Skin of body (tissue), 2 donors: ENCODE data around the gene FAM89B. TPM values are rescaled to one million over a fixed set of nuclear protein-coding genes. Genes with fewer than 3 reads are reported as not detected.

Source experiments
- DNase-seq: peaks from one replicate; lab custom pipeline; 2025; lab: John Stamatoyannopoulos, UW
- total RNA-seq: library from RNA; depleted of rRNA; stranded (reverse); fragments of >200 nt; gene quantifications from one replicate; pipeline ENCODE4 v1.2.3, GENCODE V29; 2014

The FAM89B gene
- total RNA-seq, 1 donor from 2014 or later: 9.8 TPM

DNA sequence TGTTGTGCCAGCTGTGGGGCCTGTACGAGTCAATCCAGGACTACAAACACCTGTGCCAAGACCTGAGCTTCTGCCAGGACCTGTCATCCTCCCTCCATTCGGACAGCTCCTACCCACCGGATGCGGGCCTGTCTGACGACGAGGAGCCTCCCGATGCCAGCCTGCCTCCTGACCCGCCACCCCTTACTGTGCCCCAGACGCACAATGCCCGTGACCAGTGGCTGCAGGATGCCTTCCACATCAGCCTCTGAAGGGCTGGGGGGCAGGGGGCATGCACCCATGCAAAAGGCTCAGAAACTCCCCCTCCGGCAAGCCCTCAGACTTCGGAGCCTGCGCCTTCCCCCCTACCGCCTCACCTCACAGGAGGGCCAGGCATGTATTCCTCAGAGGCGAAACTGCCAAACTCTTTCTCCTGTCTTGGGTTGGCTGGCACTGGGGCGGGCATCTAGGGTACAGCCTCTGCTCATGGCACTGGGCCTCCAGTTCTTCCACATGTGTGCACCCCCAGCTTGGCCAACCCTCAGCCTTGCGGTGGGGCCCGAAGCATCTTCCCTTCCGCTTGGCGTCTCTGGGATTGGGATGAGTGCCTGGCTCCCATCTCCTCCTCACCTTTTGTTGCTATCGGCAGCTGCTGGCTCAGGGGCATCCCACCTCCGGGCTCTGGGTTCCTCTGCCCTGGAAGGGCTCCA lies 1.2 kb downstream of the FAM89B start:
- DNase-seq: no peak

DNA sequence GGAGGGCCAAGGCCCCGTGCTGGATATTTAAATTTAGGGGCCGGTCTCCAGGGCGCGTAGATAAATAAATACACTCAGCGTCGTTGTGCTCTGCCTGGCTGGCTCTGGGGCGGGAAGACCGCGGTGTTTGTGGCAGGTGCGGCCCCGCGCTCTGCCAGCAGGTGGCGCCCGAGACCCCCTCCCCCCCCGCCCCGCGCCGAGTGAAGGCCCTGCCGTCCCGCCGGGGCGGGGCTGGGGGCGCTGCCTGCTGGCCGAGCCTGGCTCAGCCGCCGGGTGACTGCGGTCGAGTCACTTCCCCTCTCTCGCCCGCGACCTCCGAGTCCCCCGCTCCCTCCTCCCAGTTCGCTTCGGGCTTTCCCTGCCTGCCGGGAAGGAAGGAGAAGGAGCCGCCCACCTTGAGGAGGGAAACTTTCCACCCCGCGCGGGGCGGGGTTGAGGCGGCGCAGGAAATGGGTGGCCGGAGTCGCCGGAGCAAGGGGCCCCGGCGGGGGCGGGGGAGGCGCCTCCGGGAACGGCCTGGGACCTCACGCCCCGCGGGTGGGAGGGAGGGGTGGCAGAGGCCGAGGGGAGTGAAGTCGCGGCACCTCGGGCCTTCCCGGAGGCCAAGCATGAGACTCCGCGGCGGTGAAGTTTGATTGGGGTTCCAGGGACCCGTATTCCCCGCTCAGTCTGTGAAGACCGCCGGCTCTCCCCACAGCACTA lies 1.9 kb downstream of the FAM89B start:
- peak; percentile 87 for DNase-seq

DNA sequence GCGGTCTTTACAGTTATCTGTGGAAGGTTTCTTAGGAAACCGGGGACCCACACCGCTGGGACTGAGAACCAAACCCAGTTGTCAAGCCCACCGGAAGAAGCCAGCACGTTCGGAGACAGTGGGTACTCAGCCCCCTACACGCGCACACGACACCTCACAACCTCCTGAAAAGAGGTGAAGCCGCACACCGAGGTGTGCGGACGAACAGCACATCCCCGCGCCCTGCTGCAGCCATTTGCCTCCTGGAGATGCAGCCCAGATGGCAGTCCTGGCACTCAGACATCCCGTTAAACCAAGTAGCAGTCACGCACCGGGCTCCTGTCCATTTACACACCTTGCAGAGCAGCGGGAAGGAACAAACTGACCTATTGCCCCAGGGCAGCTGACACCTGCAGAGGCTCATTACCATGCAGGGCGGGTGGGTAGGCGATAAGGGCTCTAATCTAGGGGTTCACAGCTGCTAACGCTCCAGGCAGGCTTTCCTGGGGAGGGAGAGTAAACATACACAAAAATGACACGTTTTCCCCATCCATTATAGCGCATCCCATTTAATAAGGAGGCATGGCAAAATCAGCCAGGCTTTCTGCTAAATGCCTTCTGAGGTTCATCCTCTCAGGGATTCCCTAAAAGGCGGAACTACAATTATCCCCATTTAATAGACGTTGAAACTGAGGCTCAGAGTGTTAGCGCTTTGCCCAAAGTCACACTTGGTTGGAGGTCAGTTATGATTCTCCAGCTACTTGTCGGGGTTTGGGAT lies 2.7 kb downstream of the FAM89B start:
- no peak for DNase-seq

DNA sequence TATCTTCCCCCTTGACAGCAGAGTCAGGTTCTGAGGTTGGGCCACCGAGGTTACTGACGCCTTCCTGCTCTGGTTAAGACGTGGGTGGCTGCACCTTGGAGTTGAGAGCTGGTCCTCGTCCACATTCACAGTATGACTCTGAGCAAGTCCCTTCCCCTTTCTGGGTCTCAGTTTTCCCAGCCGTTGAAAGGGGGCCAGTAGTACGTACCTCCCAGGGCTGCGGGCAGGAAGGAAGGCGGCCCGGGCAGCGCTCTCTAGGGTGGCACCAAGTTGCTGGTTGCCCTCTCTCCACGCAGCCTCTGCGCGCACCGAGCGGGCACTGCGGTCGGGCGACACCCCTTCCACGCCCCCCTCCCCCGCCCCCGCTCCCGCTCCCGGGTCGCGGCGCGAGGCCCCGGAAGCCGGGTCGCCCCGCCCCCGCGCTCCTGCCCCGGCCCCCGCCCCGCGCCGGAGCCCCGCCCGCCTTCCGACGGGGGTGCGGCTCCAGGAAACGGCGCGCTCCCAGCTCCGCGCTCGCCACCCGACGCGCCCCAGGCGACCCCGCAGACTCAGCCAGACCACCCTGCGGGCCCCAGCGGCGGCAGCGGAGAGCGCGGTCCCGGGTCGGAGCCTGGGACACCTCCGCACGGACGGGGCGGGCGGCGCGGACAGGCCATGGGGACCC lies 3.4 kb downstream of the FAM89B start, which contains the start of gene EHBP1L1:
Gene EHBP1L1, plus strand, starts transcription at position 486 of the 664 bp plus-strand sequence. CDS start 250 bp downstream, outside the sequence.
- no peak for DNase-seq

DNA sequence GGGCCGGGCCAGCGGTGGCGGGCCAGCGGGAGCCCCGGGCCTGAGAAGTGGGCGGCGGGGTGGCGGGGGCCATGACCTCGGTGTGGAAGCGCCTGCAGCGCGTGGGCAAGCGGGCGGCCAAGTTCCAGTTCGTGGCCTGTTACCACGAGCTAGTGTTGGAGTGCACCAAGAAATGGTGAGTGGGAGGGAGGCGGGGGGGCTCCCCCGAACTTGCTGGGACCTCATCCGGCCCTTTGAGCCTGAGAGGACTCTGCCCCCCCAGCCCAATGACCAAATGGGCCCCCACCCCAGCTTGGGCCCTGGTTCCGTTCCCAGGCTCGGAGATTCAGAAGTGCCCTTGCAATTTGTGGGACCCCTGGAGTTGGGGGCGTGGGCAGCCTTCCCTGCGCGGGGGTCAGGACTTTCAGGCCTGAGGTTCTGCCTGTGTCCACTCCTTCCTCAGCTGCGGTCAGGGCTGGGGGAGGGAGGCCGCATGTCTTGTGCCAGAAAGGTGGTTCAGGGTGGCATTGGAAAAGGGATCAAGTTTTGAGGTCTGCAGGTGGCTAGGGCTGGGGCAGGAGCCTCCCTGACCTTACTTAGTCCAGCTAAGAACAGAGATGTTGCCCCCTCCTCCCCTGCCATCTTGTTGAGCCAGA lies 4.0 kb downstream of the FAM89B start:
- no peak for DNase-seq

DNA sequence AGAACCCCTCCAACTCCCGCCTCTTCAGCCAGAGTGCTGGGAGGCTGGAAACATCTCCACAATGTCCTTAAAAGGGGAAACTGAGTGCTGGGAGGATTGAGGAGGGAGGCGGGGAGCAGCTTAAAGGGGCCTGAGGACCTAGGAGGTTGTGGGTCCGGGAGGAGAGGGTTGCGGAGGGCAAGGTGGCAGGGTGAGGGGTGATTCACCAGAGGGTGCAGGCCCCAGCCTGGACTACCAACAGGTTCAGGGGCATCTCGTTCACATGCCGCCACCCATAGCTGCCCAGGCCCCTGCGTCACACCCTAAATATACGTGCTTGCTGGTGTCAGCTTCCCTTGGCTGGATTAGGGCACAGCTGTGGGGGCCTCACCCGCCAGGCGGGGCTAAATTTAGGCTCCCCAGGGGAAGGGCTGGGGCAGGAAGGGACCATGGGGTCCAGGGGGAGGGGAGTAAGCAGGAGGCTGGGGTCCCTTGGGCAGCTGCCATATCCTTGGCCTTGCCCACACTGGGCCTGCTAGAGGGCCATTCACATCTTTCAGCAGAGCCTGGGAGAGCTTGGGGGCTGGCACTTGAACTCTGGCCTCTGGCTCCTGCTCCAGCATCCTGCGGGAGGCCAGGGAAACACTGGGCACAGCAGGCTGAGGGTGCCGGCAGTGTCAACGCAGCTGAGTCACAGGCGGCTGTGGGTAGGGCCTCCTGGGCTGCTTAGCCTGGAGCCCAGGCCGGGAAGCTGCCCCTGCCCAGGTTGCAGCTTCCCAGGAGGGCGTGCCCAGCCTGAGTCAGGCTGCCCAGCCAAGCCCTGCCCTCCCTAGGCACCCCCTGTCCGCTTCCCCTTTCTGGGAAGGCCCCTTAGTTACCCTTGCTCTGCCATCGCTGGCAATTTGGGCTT lies 4.8 kb downstream of the FAM89B start:
- no peak for DNase-seq

DNA sequence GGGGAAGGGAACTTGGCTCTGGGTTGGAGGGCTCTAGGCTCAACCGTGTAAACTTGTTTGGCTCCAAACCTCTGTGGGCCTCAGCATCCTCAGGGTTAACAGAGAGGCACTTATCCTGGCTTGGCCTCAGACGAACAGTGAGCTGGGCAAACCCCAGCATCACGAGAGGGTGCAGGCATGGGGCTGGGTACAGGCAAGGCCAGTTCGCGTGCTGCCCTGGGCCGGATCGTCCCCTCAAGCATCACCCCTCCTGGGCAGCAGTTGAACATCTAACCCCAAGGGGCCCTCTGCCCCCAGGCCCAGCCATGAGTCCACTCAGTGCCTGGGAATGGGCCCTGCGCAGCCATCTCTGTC lies 5.4 kb downstream of the FAM89B start:
- DNase-seq: no peak

DNA sequence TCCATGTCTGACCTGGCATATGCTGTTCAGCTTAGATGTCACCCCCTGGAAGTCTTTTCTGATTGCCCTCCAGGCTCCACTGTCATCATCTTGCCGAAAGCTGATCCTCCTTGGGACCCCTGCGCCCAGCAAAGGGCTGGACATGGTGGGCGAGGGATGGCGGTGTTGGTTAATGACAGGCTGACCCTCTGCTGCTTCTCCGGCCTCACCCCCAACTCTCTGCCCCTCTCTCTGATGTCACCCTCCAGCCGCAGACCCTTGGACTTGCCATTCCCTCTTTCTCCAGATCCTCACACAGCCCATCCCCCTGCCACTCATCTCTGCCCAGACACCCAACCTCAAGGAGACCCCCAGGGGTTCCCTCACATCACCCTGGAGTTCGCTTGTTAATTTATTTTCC lies 5.8 kb downstream of the FAM89B start:
- no peak for DNase-seq

DNA sequence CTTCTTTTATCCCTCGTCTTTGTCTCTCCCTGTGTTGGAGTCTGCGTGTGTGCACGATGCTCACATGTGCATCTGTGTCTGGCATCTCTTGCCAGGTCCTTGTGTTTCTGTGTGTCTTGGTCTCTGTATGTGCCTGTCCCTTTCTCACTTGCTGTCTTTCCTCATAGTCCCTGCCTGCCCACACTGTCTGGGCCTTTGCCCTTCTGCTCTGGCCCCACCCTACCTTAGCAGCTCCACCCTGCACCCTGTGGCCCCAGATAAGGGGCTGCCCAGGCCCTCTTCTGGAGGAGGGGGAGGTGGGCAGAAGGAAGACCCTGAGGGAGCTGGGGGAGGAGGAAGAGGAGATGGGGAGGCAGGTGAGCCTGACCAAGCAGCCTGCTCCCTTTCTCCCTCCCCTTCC lies 6.3 kb downstream of the FAM89B start:
- no peak for DNase-seq

DNA sequence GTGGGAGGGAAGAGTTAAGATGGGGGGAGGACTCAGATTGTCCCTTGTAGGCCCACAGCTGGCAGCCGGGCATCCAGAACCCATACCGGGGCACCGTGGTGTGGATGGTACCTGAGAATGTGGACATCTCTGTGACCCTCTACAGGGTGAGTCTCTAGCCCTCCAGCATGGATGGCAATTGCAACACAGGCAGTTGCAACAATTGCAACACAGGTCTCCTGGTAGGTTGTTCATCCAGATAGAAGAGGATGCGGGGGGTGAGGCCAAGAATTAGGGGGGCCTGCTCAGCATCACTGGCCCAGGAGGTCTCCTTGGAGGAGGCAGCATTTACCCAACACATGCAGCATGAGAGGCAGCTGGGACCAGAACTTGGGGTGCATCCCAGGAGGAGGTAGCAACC lies 7.0 kb downstream of the FAM89B start:
- DNase-seq: no peak

DNA sequence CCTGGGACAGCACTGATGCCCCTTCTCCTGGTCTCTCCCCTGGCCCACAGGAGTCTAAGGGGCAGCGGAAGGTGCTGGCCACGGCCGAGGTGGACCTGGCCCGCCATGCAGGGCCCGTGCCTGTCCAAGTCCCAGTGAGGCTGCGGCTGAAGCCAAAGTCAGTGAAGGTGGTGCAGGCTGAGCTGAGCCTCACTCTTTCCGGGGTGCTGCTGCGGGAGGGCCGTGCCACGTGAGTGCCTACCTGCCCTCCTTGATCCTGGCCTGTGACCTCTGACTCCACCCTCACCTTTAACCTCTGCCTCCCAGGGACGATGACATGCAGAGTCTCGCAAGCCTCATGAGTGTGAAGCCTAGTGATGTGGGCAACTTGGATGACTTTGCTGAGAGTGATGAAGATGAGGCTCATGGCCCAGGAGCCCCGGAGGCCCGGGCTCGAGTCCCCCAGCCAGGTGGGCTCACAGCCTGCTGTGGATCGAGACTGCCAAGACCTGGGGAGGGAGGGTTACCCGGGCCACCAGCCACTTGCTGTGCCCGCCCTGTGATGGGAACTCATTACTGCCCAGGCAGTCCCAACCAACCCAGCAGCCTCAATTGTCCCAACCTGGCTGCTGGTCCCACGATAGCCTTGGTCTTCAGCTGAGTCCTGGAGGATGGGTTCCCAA lies 7.8 kb downstream of the FAM89B start:
- no peak for DNase-seq

DNA sequence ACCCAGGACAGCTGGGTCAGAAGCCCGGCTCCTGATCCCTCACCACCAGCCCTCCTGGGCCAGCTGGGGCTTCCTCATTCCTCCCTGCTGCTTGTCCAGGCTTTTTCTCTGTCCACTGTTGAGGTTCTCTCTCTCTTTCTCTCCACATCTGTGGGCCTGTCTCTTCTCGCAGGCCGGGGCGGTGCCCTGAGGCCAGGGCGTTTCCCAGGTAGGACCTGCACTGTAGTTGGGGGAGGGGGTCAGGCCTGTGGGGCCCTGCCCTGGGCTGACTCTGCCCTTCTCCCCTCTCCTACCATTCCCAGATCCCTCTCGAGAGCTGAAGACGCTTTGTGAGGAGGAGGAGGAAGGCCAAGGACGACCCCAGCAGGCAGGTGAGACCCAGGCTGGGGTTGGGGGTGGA lies 8.4 kb downstream of the FAM89B start:
- DNase-seq: no peak

DNA sequence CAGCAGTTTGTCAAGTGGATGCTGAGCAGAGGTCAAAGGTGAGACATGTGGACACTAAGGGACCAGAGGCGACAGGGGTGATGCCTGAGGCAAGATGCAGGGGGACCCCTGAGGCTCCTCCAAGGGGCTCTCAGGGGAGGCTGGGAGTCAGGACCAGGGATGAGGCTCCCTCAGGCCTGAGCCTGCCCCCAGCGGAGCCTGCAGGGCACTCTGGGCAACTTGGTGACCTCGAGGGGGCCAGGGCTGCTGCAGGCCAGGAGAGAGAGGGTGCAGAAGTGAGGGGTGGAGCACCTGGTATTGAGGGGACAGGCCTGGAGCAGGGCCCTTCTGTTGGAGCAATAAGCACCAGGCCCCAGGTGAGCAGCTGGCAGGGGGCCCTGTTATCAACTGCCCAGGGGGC lies 9.6 kb downstream of the FAM89B start:
- no peak for DNase-seq

DNA sequence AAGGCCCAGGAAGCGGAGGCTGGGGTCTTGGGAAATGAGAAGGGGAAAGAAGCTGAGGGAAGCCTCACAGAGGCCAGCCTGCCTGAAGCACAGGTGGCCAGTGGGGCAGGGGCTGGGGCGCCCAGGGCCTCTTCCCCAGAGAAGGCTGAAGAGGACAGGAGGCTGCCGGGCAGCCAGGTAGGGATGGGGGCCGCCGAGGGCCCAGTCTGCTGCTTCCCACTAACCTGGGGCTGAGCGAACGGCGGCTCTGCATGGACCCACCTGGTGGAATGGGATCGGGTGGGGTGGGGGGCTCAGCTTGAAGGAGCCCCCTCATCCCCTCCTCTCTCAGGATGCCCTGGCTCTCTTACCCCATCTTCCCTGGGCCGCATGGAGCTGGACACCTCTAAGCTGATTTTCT lies 11.3 kb downstream of the FAM89B start:
- DNase-seq: no peak

DNA sequence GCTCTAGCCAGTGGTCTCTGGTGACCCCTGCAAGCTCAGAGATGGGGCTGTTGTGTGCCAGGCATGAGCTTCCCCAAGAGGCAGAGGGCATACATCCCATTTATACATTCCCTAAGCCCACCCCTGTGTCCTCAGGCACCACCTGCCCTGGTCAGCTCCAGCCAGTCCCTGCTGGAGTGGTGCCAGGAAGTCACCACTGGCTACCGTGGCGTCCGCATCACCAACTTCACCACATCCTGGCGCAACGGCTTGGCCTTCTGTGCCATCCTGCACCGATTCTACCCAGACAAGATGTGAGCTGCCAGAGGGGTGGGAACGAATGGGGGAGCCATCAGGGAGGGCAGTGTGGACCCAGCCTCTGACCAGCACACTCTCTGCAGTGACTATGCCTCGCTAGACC lies 11.8 kb downstream of the FAM89B start:
- no peak for DNase-seq

DNA sequence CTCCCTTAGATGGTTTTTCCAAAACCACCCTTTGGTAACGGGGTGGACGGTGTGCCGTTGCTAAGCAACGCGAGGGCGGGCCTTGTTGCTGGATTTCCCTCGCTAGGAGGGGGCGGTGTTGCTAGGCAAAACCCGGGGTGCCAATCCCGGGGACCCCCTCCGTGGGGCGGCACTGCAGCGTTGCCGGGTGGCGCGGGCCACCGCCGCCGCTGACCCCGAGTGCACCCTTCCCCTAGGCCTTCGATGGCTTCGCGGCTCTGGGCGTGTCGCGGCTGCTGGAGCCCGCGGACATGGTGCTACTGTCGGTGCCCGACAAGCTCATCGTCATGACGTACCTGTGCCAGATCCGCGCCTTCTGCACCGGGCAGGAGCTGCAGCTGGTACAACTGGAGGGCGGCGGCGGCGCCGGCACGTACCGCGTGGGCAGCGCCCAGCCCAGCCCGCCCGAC lies 12.4 kb downstream of the FAM89B start:
- no peak for DNase-seq

DNA sequence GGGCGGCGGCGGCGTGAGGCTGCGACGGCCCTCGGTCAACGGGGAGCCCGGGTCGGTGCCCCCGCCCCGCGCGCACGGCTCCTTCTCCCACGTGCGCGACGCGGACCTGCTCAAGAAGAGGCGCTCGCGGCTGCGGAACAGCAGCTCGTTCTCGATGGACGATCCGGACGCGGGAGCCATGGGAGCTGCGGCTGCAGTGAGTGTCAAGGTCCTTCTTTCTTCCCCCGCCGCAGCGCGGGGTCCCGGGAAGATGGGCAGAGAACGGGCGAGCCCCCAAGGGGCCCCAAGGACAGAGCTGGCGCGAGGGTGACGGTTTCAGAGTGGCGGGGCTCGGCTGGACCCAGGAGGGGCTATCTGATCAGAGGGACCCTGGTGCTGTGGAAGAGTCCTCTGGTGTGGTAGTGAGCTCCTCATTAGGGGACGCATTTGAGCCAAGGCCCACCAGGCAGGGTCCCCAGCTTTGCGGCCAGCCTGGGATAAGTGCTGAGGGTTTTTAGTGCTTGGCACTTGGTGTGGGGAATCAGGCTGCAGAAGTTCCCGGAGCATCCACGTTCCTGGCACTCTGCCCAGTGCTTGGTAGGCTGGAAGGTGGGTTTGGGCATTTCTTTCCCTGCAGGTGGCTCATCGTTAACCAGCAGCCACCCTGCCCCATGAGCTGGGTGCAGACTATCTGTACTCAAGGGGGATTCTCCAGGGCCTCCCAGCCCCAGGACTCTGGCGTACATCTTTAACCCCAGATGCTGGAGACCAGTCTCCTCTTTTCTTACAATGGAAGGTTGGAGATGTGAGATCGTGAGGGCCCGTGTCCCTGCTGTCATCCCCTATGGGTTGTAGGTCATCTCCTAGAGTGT lies 13.3 kb downstream of the FAM89B start:
- no peak for DNase-seq

DNA sequence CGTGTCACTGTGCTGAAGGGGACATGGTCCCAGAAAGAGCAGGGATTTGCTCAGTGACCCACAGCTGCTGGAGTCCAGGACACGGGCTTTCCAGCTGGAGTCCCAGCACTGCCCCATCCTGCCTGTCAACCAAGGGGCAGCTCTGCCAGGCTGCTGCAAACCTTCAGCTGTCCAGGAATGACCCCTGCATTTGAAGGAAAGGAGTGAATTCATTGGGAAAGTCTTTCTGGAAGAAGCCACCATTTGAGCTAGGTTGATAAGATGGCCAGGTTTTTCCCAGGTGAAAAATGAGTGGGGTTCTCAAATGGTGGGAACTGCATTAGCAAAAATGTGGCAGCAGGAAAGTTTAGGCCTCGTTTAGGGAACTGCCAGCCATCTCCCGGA lies 13.9 kb downstream of the FAM89B start:
- DNase-seq: no peak

DNA sequence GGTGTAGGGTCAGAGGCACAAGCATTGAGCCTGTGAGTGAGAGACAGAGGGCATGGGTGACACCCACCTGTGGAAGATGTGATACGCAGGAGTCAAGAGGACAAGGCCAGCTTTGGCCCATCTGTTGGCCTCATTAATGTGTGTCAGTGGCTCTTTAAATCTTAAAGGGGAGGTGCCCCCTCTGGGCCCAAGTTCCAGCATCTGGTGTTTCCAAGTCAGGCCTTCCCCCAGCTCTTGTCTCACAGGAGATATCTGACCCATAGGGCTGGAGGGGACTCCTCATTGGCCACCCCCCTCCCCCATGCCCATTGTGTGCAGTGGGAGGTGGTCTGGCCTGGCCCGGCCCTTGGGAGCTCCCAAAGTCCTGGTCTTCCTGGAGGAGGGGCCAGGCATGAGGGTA lies 14.3 kb downstream of the FAM89B start:
- no peak for DNase-seq
